ENCODE data around the gene CMYA5.
A peak's percentile ranks its signal among the peaks of the same experiment; 100 is the strongest.
"Not testable (repeated sequence)": the region's sequence is repeated elsewhere in the genome, so short reads cannot be mapped to it uniquely, and the experiment has no call there.

Gene CMYA5

GRCh38 chr5:79703381-79703645 lies 13.7 kb downstream of the CMYA5 start:
- DNase-seq, result no peak

DNA sequence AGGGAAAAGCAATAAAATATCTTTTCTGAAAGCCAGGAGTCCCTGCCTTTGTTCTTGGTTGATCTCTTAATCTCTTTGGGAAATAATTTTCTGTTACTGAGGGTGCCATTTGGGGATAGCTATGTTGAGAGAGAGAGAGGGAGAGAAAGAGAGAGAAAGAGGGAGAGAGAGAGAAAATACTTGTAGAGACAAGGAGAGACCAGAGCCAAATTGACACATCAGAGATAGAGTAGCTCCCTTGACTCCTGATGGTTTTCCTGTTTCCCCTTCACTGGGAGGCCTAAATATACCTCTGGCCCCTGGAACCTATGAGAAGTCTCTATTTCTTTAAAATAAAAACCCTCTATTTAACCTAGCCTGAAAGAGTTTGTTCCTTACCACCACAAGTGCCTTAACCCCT lies 14.9 kb downstream of the CMYA5 start:
- DNase-seq, result no peak

DNA sequence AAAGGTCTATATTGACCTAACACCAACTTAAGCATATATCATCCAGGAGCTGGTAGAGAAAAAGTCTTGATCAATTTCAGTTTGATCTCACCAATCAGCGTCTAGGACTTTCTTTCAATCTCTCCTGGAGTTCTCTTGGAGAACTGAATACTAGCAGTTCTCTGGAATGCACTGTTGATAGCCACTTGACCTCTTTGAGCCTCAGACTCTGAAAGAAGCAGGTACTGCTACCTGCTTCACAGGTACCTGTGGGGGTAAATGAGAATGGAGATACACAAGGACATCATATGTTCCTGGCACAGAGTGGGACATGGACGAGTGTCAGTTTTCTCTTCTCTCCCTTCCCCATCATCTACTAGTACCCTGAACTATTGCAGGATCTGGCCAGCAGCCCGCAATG lies 16.0 kb downstream of the CMYA5 start:
- no peak for DNase-seq

GRCh38 chr5:79706317-79706716 lies 16.7 kb downstream of the CMYA5 start:
- DNase-seq, result not testable (repeated sequence)

DNA sequence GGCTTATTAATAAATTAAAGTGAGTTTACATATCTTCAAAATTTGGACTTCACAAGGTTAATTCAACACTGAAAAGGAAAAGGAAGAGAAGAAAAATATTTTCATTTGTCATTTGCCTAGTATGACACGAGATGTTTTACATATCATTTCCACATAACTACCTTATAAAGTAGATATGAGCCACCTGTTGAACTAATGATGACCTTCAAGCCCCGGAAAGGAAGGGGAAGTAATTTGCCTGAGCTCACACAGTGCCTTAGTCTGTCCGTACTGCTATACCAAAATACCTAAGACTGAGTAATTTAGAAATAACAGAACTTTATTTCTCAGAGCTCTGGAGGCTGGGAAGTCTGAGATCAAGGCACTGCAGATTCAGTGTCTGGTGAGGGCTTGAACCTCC lies 17.9 kb downstream of the CMYA5 start:
- no peak for DNase-seq

DNA sequence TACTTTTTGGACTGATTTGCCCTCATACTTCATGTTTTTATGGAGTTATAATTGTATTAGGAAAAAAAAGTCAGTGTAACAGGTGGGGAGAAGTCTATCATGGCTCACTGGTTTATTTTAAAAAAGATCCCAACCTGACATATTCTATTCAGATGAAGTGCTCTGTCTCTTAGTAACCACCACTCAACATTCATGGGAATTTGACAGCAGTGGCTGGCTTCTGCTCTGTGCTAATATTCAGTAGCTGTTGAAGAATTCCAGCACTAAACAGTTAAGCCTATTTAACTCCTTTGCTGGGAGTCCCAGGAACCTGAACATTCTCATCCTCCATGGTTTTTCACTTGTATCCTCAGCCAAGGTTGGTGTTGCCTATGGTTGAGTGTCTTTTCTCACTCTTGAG lies 23.1 kb downstream of the CMYA5 start:
- DNase-seq, result no peak

GRCh38 chr5:79713727-79714126 lies 24.1 kb downstream of the CMYA5 start:
- DNase-seq, result no peak

- no peak for DNase-seq
Observed at GRCh38 chr5:79716839-79717238, 27.2 kb downstream of the CMYA5 start.

- DNase-seq, result no peak
Observed at GRCh38 chr5:79720096-79720495, 30.5 kb downstream of the CMYA5 start.

- DNase-seq, result no peak
Observed at GRCh38 chr5:79727451-79728355, 38.1 kb downstream of the CMYA5 start.

DNA sequence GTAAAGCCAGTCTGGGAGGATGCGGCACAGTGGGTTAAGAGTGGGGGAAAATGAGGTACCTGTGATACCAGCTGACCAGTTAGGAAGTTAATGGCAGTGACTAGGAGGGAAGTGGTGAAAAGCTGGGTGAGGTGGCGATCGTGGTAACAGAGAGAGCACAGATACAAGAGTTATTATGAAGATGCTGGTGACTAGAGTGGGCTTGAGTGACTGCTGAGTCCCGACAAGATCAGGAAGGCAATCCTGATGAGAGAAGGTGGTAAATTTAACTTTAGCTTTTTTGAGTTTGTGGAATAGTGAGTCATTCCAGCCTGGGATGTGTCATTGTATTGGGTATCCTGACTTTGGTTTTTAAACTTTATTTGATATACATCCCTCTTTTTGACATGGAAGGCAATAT lies 38.8 kb downstream of the CMYA5 start:
- no peak for DNase-seq

DNA sequence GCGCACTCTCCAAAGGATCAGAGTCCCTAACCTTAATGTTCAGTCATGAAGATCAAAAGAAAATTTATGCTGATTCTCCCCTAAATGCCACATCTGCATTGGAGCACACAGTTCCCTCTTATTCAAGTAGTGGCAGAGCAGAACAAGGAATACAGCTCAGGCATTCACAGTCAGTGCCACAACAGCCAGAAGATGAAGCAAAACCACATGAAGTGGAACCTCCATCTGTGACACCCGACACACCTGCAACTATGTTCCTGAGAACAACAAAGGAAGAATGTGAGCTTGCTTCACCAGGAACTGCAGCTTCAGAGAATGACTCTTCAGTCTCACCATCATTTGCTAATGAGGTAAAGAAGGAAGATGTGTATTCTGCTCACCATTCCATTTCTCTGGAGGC lies 40.0 kb downstream of the CMYA5 start:
- DNase-seq, result no peak

DNA sequence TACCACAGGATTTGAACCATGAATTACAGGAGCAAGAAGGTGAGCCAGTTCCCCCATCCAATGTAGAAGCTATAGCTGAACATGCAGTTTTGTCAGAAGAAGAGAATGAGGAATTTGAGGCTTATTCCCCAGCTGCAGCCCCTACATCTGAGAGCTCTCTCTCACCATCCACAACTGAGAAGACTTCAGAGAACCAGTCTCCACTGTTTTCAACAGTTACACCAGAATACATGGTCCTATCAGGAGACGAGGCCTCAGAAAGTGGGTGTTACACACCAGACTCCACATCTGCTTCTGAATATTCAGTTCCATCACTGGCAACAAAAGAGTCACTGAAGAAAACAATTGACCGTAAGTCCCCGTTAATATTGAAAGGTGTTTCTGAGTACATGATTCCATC lies 40.9 kb downstream of the CMYA5 start:
- no peak for DNase-seq

DNA sequence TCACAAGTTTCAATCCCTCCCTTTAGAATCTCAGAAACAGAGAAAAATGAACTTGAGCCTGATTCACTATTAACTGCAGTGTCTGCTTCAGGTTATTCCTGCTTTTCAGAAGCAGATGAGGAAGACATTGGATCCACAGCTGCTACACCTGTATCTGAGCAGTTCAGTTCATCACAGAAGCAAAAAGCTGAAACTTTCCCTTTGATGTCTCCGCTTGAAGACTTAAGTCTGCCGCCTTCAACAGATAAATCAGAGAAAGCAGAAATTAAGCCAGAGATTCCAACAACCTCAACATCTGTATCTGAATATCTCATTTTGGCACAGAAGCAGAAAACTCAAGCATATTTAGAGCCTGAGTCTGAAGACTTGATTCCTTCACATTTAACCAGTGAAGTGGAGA lies 42.1 kb downstream of the CMYA5 start:
- no peak for DNase-seq

DNA sequence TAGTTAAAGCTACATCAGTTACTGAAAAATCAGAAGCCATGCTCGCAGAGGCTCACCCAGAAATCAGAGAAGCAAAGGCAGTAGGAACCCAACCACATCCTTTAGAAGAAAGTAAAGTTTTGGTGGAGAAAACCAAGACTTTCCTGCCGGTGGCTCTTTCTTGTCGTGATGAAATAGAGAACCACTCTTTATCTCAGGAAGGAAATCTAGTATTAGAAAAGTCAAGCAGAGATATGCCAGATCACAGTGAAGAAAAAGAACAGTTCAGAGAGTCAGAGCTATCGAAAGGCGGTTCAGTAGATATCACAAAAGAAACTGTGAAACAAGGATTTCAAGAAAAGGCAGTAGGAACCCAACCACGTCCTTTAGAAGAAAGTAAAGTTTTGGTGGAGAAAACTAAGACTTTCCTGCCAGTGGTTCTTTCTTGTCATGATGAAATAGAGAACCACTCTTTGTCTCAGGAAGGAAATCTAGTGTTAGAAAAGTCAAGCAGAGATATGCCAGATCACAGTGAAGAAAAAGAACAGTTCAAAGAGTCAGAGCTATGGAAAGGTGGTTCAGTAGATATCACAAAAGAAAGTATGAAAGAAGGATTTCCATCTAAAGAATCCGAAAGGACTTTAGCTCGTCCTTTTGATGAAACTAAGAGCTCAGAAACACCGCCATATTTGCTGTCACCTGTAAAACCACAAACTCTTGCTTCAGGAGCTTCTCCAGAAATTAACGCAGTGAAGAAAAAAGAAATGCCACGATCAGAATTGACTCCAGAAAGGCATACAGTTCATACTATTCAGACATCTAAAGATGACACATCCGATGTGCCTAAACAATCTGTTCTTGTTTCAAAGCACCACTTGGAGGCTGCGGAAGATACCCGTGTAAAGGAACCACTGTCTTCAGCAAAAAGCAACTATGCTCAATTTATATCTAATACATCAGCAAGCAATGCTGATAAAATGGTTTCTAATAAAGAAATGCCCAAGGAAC lies 47.2 kb downstream of the CMYA5 start:
- peak; percentile 13 for DNase-seq

GRCh38 chr5:79738349-79738748 lies 48.7 kb downstream of the CMYA5 start:
- DNase-seq, result no peak

- DNase-seq, result no peak
Observed at GRCh38 chr5:79742549-79743136, 53.0 kb downstream of the CMYA5 start.

DNA sequence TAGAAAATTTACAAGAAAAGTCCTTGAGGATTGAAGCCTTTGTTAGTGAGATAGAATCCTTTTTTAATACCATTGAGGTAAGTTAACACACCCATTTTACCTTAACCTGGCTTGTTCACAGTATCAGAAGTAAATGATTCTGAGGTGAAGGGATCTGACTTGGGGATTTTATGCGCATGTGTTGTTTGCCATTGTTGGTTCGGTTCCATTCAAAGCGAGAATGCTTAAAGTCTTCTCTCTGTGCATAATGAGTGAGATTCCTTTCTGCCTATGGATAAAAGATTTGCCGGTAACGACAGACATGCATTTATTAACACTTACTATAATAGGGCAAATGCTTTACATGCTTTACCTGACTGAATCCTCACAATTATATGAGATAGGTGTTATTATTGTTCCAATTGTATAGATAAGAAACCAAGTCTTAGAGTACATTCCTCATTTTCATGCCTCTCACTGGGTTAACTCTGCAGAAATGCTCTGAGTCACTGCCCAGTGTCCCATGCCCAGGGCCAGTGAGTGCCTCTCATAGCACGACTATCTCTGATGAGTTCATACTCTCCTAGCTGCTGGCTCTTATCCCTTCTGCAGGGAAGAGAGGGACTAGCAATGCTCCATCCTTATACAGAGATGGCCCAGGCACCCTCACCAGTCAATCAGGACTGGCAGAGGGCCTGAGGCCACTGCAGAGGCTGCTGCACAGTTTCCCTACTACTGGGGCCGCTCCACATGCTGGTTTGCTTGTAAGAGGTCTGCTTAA lies 54.4 kb downstream of the CMYA5 start:
- DNase-seq, result no peak

- no peak for DNase-seq
Observed at GRCh38 chr5:79745255-79745654, 55.6 kb downstream of the CMYA5 start.

- no peak for DNase-seq
Observed at GRCh38 chr5:79746642-79747569, 57.3 kb downstream of the CMYA5 start.

DNA sequence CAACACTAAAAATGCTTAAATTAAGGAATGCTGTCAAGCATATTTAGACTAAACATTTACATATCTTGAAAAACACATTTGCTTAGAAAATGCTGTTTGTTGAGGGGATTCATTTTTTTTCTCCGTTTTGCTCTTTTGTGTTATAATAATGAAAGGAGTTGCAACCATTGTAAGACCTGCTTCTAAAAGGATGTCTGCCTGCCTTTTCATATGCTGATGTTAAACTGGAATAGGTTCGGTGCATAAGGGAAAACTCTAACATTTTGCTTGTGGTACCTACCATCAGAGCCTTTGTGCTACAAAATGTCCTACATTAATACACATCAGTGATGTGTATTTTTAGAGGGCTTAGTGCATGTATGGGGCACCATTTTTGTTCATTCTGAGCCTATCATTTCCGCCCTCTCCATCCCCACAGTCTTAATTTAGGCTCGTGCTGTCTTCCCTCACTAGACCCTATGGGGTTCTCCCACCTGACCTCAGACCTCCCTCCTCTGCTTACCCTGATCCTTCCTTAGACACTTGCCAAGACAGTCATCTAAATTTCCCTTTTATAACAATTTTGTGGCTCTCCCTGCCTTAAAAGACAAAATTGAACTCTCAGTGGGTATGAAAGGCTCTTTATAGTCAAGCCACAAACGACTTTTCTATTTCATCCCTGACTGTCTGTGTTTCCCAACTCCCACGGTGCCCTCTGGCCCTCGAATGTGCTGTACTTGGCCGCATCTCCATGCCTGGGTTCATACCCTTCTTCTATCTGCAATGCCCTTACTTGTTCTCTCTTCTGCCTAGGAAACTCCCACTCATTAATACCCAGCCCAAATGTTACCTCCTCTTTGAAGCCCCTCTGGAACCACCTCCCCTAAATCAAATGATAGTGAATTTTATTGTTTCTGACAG lies 61.2 kb downstream of the CMYA5 start:
- no peak for DNase-seq

Measured in CD4-positive, alpha-beta T cell treated with Interleukin-6 for 4 hours (primary cell).